ENCODE data around the gene CIB4.

CIB4 gene

DNA sequence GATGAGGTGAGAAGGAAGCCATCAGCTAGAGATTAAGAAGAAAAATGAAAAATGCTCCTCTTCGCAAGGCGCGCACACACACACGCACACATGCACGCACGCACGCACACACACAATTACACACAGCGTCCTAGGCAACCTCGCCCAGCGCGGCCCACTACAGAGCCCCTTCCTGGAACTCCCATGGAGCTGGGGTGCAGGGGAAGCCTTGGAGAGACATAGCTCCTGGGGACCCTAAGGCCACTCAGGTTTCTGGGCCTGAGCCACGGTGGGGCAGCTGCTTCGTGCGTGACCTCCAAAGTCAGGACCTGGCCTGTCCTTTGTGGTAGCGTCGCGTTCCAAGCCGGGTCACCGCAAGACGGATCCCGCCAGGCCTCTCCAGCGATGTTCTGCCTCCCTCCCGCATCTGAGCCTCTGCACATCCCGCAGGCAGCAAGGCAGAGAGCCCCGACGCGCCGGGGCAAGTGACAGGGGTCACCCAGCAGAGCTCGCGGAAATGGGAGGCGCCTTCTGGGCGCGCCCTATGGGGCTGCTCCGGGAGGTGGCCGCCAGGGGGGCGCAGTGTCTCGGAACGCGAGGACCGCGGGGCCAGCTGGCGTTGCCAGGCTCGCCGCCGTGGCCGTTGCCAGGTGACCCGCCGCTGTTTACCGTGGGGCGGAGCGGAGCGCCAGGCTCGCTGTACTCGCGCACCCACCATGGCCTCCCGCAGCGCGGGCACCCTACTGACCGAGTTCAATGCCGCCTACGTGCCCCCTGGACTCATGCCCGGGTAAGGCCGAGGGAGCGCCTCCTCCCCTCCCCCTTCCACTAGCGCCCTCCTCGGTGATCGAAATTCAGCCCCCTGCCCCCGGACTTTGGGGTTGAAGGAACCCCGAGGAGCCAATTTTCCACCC is 79.0 kb downstream of the CIB4 start:
- Mint-ChIP-seq H3K27me3 (ENCODE audit: low read depth) (peaks cover 65% of the 10 kb centered on the region), H3K36me3 (ENCODE audit: low read depth) (no peaks in the 10 kb centered on the region), H3K4me3 (no peak overlapping the region), H3K4me1 (peaks cover 4% of the 10 kb centered on the region), H3K9me3 (no peaks in the 10 kb centered on the region), H3K27ac (no peak overlapping the region)
- no peak for TF ChIP-seq CTCF (IDR thresholded peaks at IDR 0.05; ENCODE audit: unreplicated experiment in 3 of 3)

GRCh38 chr2:26561376-26561775 is 79.8 kb downstream of the CIB4 start:
- Mint-ChIP-seq H3K36me3 (ENCODE audit: low read depth) (no peaks in the 10 kb centered on the region), H3K27ac (no peak overlapping the region), H3K9me3 (no peaks in the 10 kb centered on the region), H3K27me3 (ENCODE audit: low read depth) (peaks cover 71% of the 10 kb centered on the region), H3K4me1 (peaks cover 4% of the 10 kb centered on the region), H3K4me3 (no peak overlapping the region)
- TF ChIP-seq CTCF (IDR thresholded peaks at IDR 0.05; ENCODE audit: unreplicated experiment in 3 of 3): no peak

- no peak overlapping the region for H3K4me3 Mint-ChIP-seq
- no peaks in the 10 kb centered on the region for H3K36me3 Mint-ChIP-seq (ENCODE audit: low read depth)
- H3K9me3 Mint-ChIP-seq: no peaks in the 10 kb centered on the region
- peaks cover 4% of the 10 kb centered on the region for H3K4me1 Mint-ChIP-seq
- H3K27ac Mint-ChIP-seq: no peak overlapping the region
- H3K27me3 Mint-ChIP-seq (ENCODE audit: low read depth): peaks cover 67% of the 10 kb centered on the region
- no peak for TF ChIP-seq CTCF (IDR thresholded peaks at IDR 0.05; ENCODE audit: unreplicated experiment in 3 of 3)
Observed at GRCh38 chr2:26560892-26561291, 80.3 kb downstream of the CIB4 start.

GRCh38 chr2:26559556-26559955 is 81.6 kb downstream of the CIB4 start:
- H3K27me3 Mint-ChIP-seq (ENCODE audit: low read depth): peaks cover 63% of the 10 kb centered on the region
- TF ChIP-seq CTCF (IDR thresholded peaks at IDR 0.05; ENCODE audit: unreplicated experiment in 3 of 3): no peak
- no peaks in the 10 kb centered on the region for H3K36me3 Mint-ChIP-seq (ENCODE audit: low read depth)
- no peaks in the 10 kb centered on the region for H3K9me3 Mint-ChIP-seq
- no peak overlapping the region for H3K27ac Mint-ChIP-seq
- no peak overlapping the region for H3K4me3 Mint-ChIP-seq
- peaks cover 4% of the 10 kb centered on the region for H3K4me1 Mint-ChIP-seq

DNA sequence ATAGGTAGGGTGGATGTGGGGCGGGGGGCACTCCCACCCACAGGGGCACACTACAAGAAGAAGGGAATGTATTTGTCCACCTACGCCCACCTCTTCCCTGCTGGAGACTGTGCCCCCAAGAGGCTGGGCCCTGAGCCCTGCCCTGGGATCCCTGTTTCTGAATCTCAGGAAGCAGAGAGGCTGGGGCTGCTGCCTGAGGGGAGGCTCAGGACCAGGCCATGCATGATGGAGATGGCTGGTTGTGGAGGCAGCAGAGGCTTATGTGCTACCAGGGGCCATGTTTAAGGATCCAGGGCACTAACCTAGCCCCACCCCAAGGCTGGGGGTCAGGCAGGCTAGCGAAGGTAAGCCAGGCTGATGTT is 82.1 kb downstream of the CIB4 start:
- no peak overlapping the region for H3K4me3 Mint-ChIP-seq
- H3K36me3 Mint-ChIP-seq (ENCODE audit: low read depth): no peaks in the 10 kb centered on the region
- no peak overlapping the region for H3K27ac Mint-ChIP-seq
- H3K9me3 Mint-ChIP-seq: no peaks in the 10 kb centered on the region
- no peak for TF ChIP-seq CTCF (IDR thresholded peaks at IDR 0.05; ENCODE audit: unreplicated experiment in 3 of 3)
- H3K4me1 Mint-ChIP-seq: peaks cover 4% of the 10 kb centered on the region
- H3K27me3 Mint-ChIP-seq (ENCODE audit: low read depth): peaks cover 63% of the 10 kb centered on the region
